GM13976 (cell line): Measurements from ENCODE around the gene CLDND2.

ENCODE experiments used
- DNase-seq: peaks from one replicate; pipeline ENCODE4 v3.0.0; 2012; ENCODE audit warnings: low spot score
- CTCF ChIP-seq: IDR thresholded peaks from 2 replicates; pipeline ENCODE4 v1.5.1; 2012; ENCODE audit warnings: borderline replicate concordance, mild to moderate bottlenecking; ENCODE audit not compliant: insufficient read depth; ENCODE audit errors: extremely low read depth, missing control alignments, control extremely low read depth
- in situ Hi-C: fragments of 300-500 bp; cut with MboI; formaldehyde crosslinking; loops from one replicate; pipeline ENCODE4 v1.12.0; 2022; ENCODE audit warnings: low sequenced_read_pairs, mixed read lengths, inconsistent platforms; ENCODE audit not compliant: unreplicated experiment

The CLDND2 gene

GRCh38 chr19:51337141-51337860, 31.5 kb downstream of the CLDND2 start:
- no peak for DNase-seq
- in situ Hi-C loops: loop anchor here (25.0 kb wide), 1 partner anchor 325 kb away; no protein-coding TSS in a partner anchor
- no peak for TF ChIP-seq CTCF

- TF ChIP-seq CTCF: no peak
- no peak for DNase-seq
- in situ Hi-C loops: loop anchor here (25.0 kb wide), 1 partner anchor 328 kb away; no protein-coding TSS in a partner anchor
Observed at GRCh38 chr19:51333836-51334460, 34.9 kb downstream of the CLDND2 start.

DNA sequence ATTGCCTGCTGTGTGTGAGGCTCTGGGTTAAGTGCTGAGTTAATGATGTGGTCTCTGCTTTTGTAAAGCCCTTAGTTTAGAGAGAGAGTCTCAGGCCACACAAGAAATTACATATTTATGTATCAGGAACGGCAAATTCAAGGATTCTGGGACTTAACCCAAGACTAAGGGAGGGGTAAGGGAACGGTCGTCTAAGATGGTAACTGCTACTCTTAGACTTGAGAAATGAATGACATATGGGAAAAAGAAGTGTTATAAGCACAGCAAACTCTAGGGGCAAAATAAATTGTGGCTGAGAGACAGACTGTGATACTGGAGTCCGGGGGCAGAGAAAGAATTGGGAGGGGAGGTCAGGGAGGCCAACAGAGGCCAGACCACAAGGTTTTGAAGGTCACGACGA, 37.1 kb downstream of the CLDND2 start:
- TF ChIP-seq CTCF: no peak
- in situ Hi-C loops: loop anchor here (25.0 kb wide), 1 partner anchor 331 kb away; no protein-coding TSS in a partner anchor
- DNase-seq: no peak

- no peak for TF ChIP-seq CTCF
- DNase-seq: no peak
- in situ Hi-C loops: loop anchor here (25.0 kb wide), 1 partner anchor 331 kb away; no protein-coding TSS in a partner anchor
Observed at GRCh38 chr19:51331193-51331592, 37.6 kb downstream of the CLDND2 start.

GRCh38 chr19:51330366-51330765, 38.4 kb downstream of the CLDND2 start:
- in situ Hi-C loops: loop anchor here (25.0 kb wide), 1 partner anchor 332 kb away; no protein-coding TSS in a partner anchor
- no peak for TF ChIP-seq CTCF
- no peak for DNase-seq

GRCh38 chr19:51329411-51329810, 39.4 kb downstream of the CLDND2 start:
- no peak for DNase-seq
- in situ Hi-C loops: loop anchor here (25.0 kb wide), 1 partner anchor 333 kb away; no protein-coding TSS in a partner anchor

More at GRCh38 chr19:51329411-51329810, 39.4 kb downstream of the CLDND2 start:
- no peak for TF ChIP-seq CTCF
